MCF 10A (cell line): Measurements from ENCODE around the gene SIM2. TPM values are rescaled to one million over a fixed set of nuclear protein-coding genes. Genes with fewer than 3 reads are reported as not detected.

ENCODE experiments used
- BruUV-seq: library from RNA; stranded (reverse); fragments of 400-500 nt; replicated peaks from 2 replicates; lab custom pipeline; 2021; lab: Mats Ljungman, UMichigan
- CTCF ChIA-PET: fragments of 300-600 bp; sonication (Branson Sonifier 250); formaldehyde crosslinking; extraction: SDS; loops from one replicate; lab custom pipeline; 2021; ENCODE audit warnings: antibody characterized with exemption, inconsistent platforms; lab: Yijun Ruan, JAX
- POLR2A ChIA-PET: fragments of 300-600, 350-650 bp; sonication (Branson Sonifier 250); formaldehyde crosslinking; extraction: SDS; loops from one replicate; lab custom pipeline; 2020; ENCODE audit warnings: antibody characterized with exemption, inconsistent platforms; lab: Yijun Ruan, JAX
- DNase-seq: peaks from one replicate; pipeline ENCODE4 v3.0.0-alpha.2; 2018; ENCODE audit not compliant: unreplicated experiment
- H3K27ac Mint-ChIP-seq: one replicate; pipeline ENCODE4 v1.8.0; 2022; ENCODE audit warnings: mild to moderate bottlenecking, low read depth, mixed read lengths; ENCODE audit not compliant: unreplicated experiment
- H3K27me3 Mint-ChIP-seq: one replicate; pipeline ENCODE4 v1.8.0; 2022; ENCODE audit warnings: mixed read lengths; ENCODE audit not compliant: insufficient read depth, unreplicated experiment
- H3K36me3 Mint-ChIP-seq: one replicate; pipeline ENCODE4 v1.8.0; 2022; ENCODE audit warnings: mild to moderate bottlenecking, moderate library complexity, mixed read lengths; ENCODE audit not compliant: insufficient read depth, unreplicated experiment
- H3K4me1 Mint-ChIP-seq: one replicate; pipeline ENCODE4 v1.8.0; 2022; ENCODE audit warnings: mixed read lengths; ENCODE audit not compliant: insufficient read depth, unreplicated experiment
- H3K4me3 Mint-ChIP-seq: one replicate; pipeline ENCODE4 v1.8.0; 2022; ENCODE audit warnings: mild to moderate bottlenecking, moderate library complexity, mixed read lengths; ENCODE audit not compliant: unreplicated experiment
- H3K9me3 Mint-ChIP-seq: one replicate; pipeline ENCODE4 v1.8.0; 2022; ENCODE audit warnings: mixed read lengths; ENCODE audit not compliant: unreplicated experiment
- intact Hi-C: fragments of 100-400 bp; cut with micrococcal nuclease; formaldehyde crosslinking; loops from 2 replicates; pipeline ENCODE4 v1.14.1; 2022
- total RNA-seq: library from RNA; stranded (reverse); gene quantifications from 2 replicates; pipeline ENCODE4 v1.2.3, GENCODE V29; 2022
- TF ChIP-seq, protein P1 (sequence below): fragments of 200-600 bp; IDR thresholded peaks from one replicate; pipeline ENCODE4 v1.8.0; 2022; ENCODE audit warnings: antibody characterized with exemption, mild to moderate bottlenecking; ENCODE audit not compliant: unreplicated experiment

SIM2 gene
- total RNA-seq, 1 experiment from 2014 or later, result 14.4 TPM

DNA sequence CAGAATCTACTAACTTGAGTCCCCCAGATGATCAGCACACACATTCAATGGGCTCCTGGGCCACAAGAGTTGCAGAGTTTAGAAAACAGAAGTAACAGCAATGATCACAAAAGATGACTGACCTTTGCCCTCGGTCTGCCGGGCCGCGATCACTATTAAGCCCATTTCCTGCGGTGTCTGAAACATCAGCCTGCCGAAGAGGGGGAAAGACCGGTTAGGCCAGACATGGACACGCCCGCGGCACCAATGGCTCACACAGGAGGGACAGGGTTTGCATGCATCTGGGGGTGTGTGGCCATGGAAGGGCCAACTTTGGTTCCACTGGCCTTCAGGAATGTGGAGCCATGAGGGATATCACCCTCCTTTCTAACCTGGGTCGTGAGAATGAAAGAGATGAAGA, 68.2 kb downstream of the SIM2 start:
- BruUV-seq, result no TSS peak
- ChIA-PET CTCF (no interaction called here), POLR2A (no interaction called here)
- no peaks in the 10 kb centered on the region for H3K27me3 Mint-ChIP-seq
- no peaks in the 10 kb centered on the region for H3K4me1 Mint-ChIP-seq
- peaks cover 15% of the 10 kb centered on the region for H3K36me3 Mint-ChIP-seq
- H3K9me3 Mint-ChIP-seq, result no peaks in the 10 kb centered on the region
- peak overlapping the region; percentile 42 for H3K27ac Mint-ChIP-seq
- DNase-seq, result no peak
- TF ChIP-seq, protein P1, sequence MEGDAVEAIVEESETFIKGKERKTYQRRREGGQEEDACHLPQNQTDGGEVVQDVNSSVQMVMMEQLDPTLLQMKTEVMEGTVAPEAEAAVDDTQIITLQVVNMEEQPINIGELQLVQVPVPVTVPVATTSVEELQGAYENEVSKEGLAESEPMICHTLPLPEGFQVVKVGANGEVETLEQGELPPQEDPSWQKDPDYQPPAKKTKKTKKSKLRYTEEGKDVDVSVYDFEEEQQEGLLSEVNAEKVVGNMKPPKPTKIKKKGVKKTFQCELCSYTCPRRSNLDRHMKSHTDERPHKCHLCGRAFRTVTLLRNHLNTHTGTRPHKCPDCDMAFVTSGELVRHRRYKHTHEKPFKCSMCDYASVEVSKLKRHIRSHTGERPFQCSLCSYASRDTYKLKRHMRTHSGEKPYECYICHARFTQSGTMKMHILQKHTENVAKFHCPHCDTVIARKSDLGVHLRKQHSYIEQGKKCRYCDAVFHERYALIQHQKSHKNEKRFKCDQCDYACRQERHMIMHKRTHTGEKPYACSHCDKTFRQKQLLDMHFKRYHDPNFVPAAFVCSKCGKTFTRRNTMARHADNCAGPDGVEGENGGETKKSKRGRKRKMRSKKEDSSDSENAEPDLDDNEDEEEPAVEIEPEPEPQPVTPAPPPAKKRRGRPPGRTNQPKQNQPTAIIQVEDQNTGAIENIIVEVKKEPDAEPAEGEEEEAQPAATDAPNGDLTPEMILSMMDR, result no peak
- H3K4me3 Mint-ChIP-seq, result no peak overlapping the region
- intact Hi-C loops, result no loop called here

DNA sequence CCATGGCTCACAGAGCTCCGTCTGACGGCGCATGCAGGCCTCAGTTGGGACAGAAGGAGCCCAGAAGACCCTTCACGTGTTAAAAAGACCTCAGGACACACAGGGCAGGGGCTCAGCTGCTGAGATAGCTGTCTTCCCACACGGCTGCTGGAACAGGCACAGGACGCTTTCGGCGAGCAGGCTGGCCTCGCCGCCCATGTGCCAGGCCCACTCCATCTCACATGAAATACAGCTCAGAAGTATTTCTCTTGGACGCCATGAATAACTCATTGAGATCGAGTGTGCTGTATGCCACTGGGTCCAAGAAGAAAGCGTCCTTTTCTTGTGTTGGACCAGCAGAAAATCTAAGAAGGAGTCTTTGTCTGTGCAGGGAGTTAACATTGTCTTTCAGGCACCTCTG, 69.6 kb downstream of the SIM2 start:
- Mint-ChIP-seq H3K9me3 (no peaks in the 10 kb centered on the region), H3K4me1 (no peaks in the 10 kb centered on the region), H3K4me3 (no peak overlapping the region), H3K27me3 (no peaks in the 10 kb centered on the region), H3K36me3 (peaks cover 6% of the 10 kb centered on the region), H3K27ac (no peak overlapping the region)
- BruUV-seq, result no TSS peak
- POLR2A ChIA-PET, result no interaction called here
- DNase-seq, result no peak
- CTCF ChIA-PET, result interaction anchor here (1.1 kb wide), 1 partner anchor 52 kb away, joined by 3 read pairs; no protein-coding TSS in a partner anchor
- TF ChIP-seq, protein P1, result no peak
- intact Hi-C loops, result no loop called here

DNA sequence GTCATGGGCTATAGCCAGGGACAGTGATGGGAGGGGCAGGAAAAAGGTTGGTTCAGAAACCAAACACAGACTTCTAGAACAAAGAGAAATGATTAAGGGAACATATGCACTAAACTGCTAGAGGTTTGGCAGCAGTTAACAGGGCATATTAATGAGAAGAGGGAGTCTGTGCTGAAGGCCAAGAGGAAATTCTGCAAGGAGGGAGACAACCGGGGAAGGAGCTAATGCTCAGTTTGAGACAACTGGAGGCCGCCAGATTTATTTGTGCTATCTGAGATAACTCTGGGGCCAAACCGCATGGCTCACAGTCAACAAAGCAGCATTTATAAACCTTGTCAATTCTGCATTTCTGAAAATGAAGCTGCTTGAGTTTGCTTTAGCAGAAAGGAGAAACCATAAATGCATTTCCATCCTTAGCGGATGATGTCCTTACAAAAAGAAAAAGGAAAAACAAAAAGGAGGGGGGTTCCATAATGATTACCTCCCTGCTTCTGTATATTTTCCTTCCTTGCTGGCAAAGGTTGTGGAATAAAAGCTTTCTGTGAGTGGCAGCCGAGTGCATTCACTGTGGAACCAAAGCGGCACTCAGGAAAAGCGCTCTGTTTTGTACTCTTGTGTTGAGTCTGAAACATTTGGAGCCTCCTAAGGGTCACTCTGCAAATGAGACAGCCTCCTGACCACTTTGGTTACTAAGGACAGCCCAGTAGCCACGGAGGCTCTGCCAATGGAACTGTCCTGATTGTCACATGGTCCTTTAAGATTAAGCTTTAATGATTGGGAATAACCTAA, 70.3 kb downstream of the SIM2 start:
- Mint-ChIP-seq H3K9me3 (no peaks in the 10 kb centered on the region), H3K4me3 (no peak overlapping the region), H3K27me3 (no peaks in the 10 kb centered on the region), H3K4me1 (no peaks in the 10 kb centered on the region), H3K36me3 (peaks cover 6% of the 10 kb centered on the region), H3K27ac (no peak overlapping the region)
- ChIA-PET CTCF (interaction anchor here (1.1 kb wide), 1 partner anchor 53 kb away, joined by 3 read pairs; no protein-coding TSS in a partner anchor), POLR2A (no interaction called here)
- no peak for DNase-seq
- TF ChIP-seq, protein P1, result no peak
- intact Hi-C loops, result no loop called here
- no TSS peak for BruUV-seq

DNA sequence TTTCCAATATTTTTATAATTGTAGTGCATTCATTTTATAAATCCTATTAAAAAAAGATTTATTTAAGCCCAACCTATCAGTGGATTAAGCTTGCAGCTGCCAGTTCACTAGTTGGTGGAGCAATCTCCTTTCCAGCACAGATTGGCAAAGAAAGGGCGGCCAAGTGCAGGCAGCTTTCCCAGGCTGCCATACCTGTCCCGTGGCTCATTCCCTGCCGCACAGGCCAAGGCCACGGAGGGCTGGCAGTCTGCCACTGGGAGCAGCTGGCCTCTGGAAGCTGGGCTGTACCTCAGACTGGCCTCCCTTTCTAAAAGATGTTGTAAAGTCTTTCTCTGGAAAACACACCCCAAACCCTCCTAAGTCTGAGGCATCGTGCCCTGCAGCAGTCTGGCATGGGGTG, 74.2 kb downstream of the SIM2 start:
- POLR2A ChIA-PET, result interaction anchor here (0.7 to 2.7 kb wide), 7 partner anchors 11 to 73 kb away, joined by 3 to 8 read pairs (median 4); no protein-coding TSS in a partner anchor
- TF ChIP-seq, protein P1, result no peak
- H3K27me3 Mint-ChIP-seq, result no peaks in the 10 kb centered on the region
- H3K4me1 Mint-ChIP-seq, result no peaks in the 10 kb centered on the region
- BruUV-seq, result no TSS peak
- no peaks in the 10 kb centered on the region for H3K36me3 Mint-ChIP-seq
- peak overlapping the region; percentile 16 for H3K27ac Mint-ChIP-seq
- no peaks in the 10 kb centered on the region for H3K9me3 Mint-ChIP-seq
- H3K4me3 Mint-ChIP-seq, result no peak overlapping the region
- DNase-seq, result peak; percentile 89
- intact Hi-C loops, result no loop called here
- CTCF ChIA-PET, result interaction anchor here (1.0 to 1.7 kb wide), 3 partner anchors 39 to 144 kb away, joined by 3 to 6 read pairs (median 4); no protein-coding TSS in a partner anchor
